ENCODE results near the gene SF3B4. TPM values are rescaled to one million over a fixed set of nuclear protein-coding genes. Genes with fewer than 3 reads are reported as not detected.

The SF3B4 gene
- total and polyA plus RNA-seq, 2 of the 13 experiments (the other 11 are each of a cell fraction or from before 2014, with no cell fraction given), result 13.8 to 14.8 TPM

- Histone ChIP-seq H3K9ac (ENCODE audit: insufficient read depth, low read depth, low read length) (no peak overlapping the region), H3K4me3 (replicated peaks in 1 of 3; ENCODE audit: insufficient read depth in 1 of 3, low read depth in 2 of 3, low read length in 3 of 3) (no peak overlapping the region), H3K9me3 (ENCODE audit: low read length) (no peaks in the 10 kb centered on the region), H3K4me2 (ENCODE audit: low read depth, low read length) (no peak overlapping the region), H3K27me3 (ENCODE audit: control insufficient read depth in 1 of 2, insufficient read depth in 2 of 2, low read length in 2 of 2) (no peaks in the 10 kb centered on the region), H3K27ac (ENCODE audit: extremely low read length, insufficient read depth, low read length) (no peak overlapping the region), H3K36me3 (replicated peaks in 1 of 2; ENCODE audit: control insufficient read depth in 1 of 2, insufficient read depth in 2 of 2, low read length in 2 of 2) (no peaks in the 10 kb centered on the region), H4K20me1 (ENCODE audit: insufficient read depth, low read length) (no peaks in the 10 kb centered on the region), H3K79me2 (ENCODE audit: insufficient read depth, low read length) (no peaks in the 10 kb centered on the region), H2AFZ (ENCODE audit: low read length) (no peak overlapping the region), H3K4me1 (ENCODE audit: insufficient read depth, low read length) (0 out of 2 replicates have a peak, but pooled peaks cover 5% of the 10 kb centered on the region)
- no peak for TF ChIP-seq JUN (CRISPR knock-in tag; IDR thresholded peaks at IDR 0.05)
- no peak for TF ChIP-seq TEF (CRISPR knock-in tag; IDR thresholded peaks at IDR 0.05)
- TF ChIP-seq ZNF644 (CRISPR knock-in tag; IDR thresholded peaks at IDR 0.05; ENCODE audit: low read depth), result no peak
- TF ChIP-seq ASH2L (IDR thresholded peaks at IDR 0.05; ENCODE audit: insufficient read length, low read depth, low read length), result no peak
- WGBS (ENCODE audit: low lambda C conversion rate), result 52% methylated on average over 10 of the region's 10 CpGs
- ChIA-PET CTCF (ENCODE audit: low intra/inter-chr PET ratio, low total read pairs) (no interaction called here), POLR2A (interaction anchor here (1.1 kb wide), 1 partner anchor 20 kb away, joined by 3 read pairs; a partner anchor contains a TSS)
- FAIRE-seq (no peak), ATAC-seq (peak; percentile 42), DNase-seq (ENCODE audit: low spot score) (no peak)
- intact Hi-C loops (cut with micrococcal nuclease; ENCODE audit: unreplicated experiment) (no loop called here), in situ Hi-C loops (cut with HindIII; ENCODE audit: extremely low pct_ligation_motif_present, low pct_unique_long_range_greater_than_20kb) (no loop called here)
- BruUV-seq (replicated peaks), result no TSS peak
Observed at GRCh38 chr1:149906570-149907075, 21.0 kb downstream of the SF3B4 start.

- no peak for FAIRE-seq
- Histone ChIP-seq H3K27ac (ENCODE audit: extremely low read length, insufficient read depth, low read length) (no peak overlapping the region), H4K20me1 (ENCODE audit: insufficient read depth, low read length) (no peaks in the 10 kb centered on the region), H3K9me3 (ENCODE audit: low read length) (no peaks in the 10 kb centered on the region), H3K27me3 (ENCODE audit: control insufficient read depth in 1 of 2, insufficient read depth in 2 of 2, low read length in 2 of 2) (no peaks in the 10 kb centered on the region), H2AFZ (ENCODE audit: low read length) (no peak overlapping the region), H3K79me2 (ENCODE audit: insufficient read depth, low read length) (no peaks in the 10 kb centered on the region), H3K4me3 (replicated peaks in 1 of 3; ENCODE audit: insufficient read depth in 1 of 3, low read depth in 2 of 3, low read length in 3 of 3) (no peak overlapping the region), H3K4me2 (ENCODE audit: low read depth, low read length) (no peak overlapping the region), H3K9ac (ENCODE audit: insufficient read depth, low read depth, low read length) (no peak overlapping the region), H3K4me1 (ENCODE audit: insufficient read depth, low read length) (peaks cover 12% of the 10 kb centered on the region; the same call in 1 of the 2 replicates), H3K36me3 (replicated peaks in 1 of 2; ENCODE audit: control insufficient read depth in 1 of 2, insufficient read depth in 2 of 2, low read length in 2 of 2) (no peaks in the 10 kb centered on the region)
- 84% methylated on average over 3 of the region's 5 CpGs for whole genome bisulfite sequencing (ENCODE audit: low lambda C conversion rate)
- intact Hi-C loops (cut with micrococcal nuclease; ENCODE audit: unreplicated experiment) (no loop called here), in situ Hi-C loops (cut with HindIII; ENCODE audit: extremely low pct_ligation_motif_present, low pct_unique_long_range_greater_than_20kb) (no loop called here)
- no peak for DNase-seq (ENCODE audit: low spot score)
- CTCF ChIA-PET (ENCODE audit: low intra/inter-chr PET ratio, low total read pairs), result no interaction called here
- no TSS peak for BruUV-seq (replicated peaks)
- POLR2A ChIA-PET, result interaction anchor here (1.0 kb wide), 1 partner anchor 17 kb away, joined by 5 read pairs; a partner anchor contains a TSS
- no peak for ATAC-seq
- no peak for TF ChIP-seq ZNF101 (CRISPR knock-in tag; IDR thresholded peaks at IDR 0.05; ENCODE audit: borderline replicate concordance, low read depth)
- no peak for TF ChIP-seq FOXP1 (IDR thresholded peaks at IDR 0.05)
- no peak for TF ChIP-seq FOXP1 (CRISPR knock-in tag; IDR thresholded peaks at IDR 0.05)
- no peak for TF ChIP-seq ATM (IDR thresholded peaks at IDR 0.05; ENCODE audit: borderline replicate concordance)
- TF ChIP-seq NFAT5 (CRISPR knock-in tag; IDR thresholded peaks at IDR 0.05), result no peak
- TF ChIP-seq RBM39 (IDR thresholded peaks at IDR 0.05; ENCODE audit: low read depth, low read length, poor library complexity, severe bottlenecking), result no peak
- TF ChIP-seq ZNF205 (CRISPR knock-in tag; IDR thresholded peaks at IDR 0.05), result no peak
Observed at GRCh38 chr1:149903836-149904491, 23.6 kb downstream of the SF3B4 start.

Measured in HepG2 (cell line).